Islet precursor cell (in vitro differentiated cells): Measurements from ENCODE around the gene USP44.

Source experiments
- DNase-seq: peaks from one replicate; pipeline ENCODE4 v3.0.0-alpha.2; 2018

Gene USP44

GRCh38 chr12:95551305-95551704, at the start of gene USP44:
USP44 (minus strand) TSS chr12:95551476; CDS start chr12:95534256, 17,220 bp downstream.
- DNase-seq: peak; percentile 58

GRCh38 chr12:95600567-95600966, 49.3 kb upstream of the USP44 start:
- DNase-seq: no peak

- no peak for DNase-seq
Measured at GRCh38 chr12:95599880-95600279, 48.6 kb upstream of the USP44 start.

GRCh38 chr12:95594136-95594535, 42.9 kb upstream of the USP44 start:
- no peak for DNase-seq

- DNase-seq: no peak
Measured at GRCh38 chr12:95593266-95593871, 42.1 kb upstream of the USP44 start.

GRCh38 chr12:95591731-95592130, 40.5 kb upstream of the USP44 start:
- no peak for DNase-seq

GRCh38 chr12:95590775-95591174, 39.5 kb upstream of the USP44 start:
- no peak for DNase-seq

- no peak for DNase-seq
Measured at GRCh38 chr12:95583933-95584332, 32.7 kb upstream of the USP44 start.

GRCh38 chr12:95582230-95583058, 31.2 kb upstream of the USP44 start:
- no peak for DNase-seq

GRCh38 chr12:95577820-95578219, 26.5 kb upstream of the USP44 start:
- no peak for DNase-seq

- no peak for DNase-seq
Measured at GRCh38 chr12:95574799-95575452, 23.6 kb upstream of the USP44 start.

GRCh38 chr12:95573951-95574576, 22.8 kb upstream of the USP44 start:
- no peak for DNase-seq

- no peak for DNase-seq
Measured at GRCh38 chr12:95571369-95571768, 20.1 kb upstream of the USP44 start.

GRCh38 chr12:95568045-95568444, 16.8 kb upstream of the USP44 start:
- peak; percentile 16 for DNase-seq

GRCh38 chr12:95557625-95558024, 6.3 kb upstream of the USP44 start:
- peak; percentile 7 for DNase-seq

- peak; percentile 50 for DNase-seq
Measured at GRCh38 chr12:95554532-95555071, 3.3 kb upstream of the USP44 start.

- DNase-seq: no peak
Measured at GRCh38 chr12:95553197-95553943, 2.1 kb upstream of the USP44 start.

- no peak for DNase-seq
Measured at GRCh38 chr12:95551913-95552516, 739 bp upstream of the USP44 start.

GRCh38 chr12:95549392-95550084, 1.7 kb downstream of the USP44 start:
- no peak for DNase-seq

- DNase-seq: peak; percentile 69
Measured at GRCh38 chr12:95548539-95549391, 2.5 kb downstream of the USP44 start.
